A549 (cell line): ENCODE results near the gene ADGRG2. TPM values are rescaled to one million over a fixed set of nuclear protein-coding genes. Genes with fewer than 3 reads are reported as not detected.

Experiments used
- ATAC-seq, 2 experiments: fragments of 200-7000 bp in 1 of 2; fragments of >200 bp in 1 of 2; cut with Nextera tagmentation in 1 of 2; cut with Tn5 transposase in 1 of 2; 3 replicates each; pipeline versions ENCODE4 v1.8.0 to v1.9.1; 2018 to 2020; ENCODE audit warnings: mild to moderate bottlenecking in 1 of 2, moderate library complexity in 1 of 2
- CTCF ChIA-PET: fragments of 300-600 bp; sonication (Branson Sonifier 250); formaldehyde crosslinking; extraction: SDS; loops from one replicate; lab custom pipeline; 2021; ENCODE audit warnings: antibody characterized with exemption, inconsistent platforms; lab: Yijun Ruan, JAX
- POLR2A ChIA-PET: fragments of 350-600 bp; formaldehyde crosslinking; extraction: SDS; loops from one replicate; lab custom pipeline; 2021; ENCODE audit warnings: antibody characterized with exemption, inconsistent platforms; lab: Yijun Ruan, JAX
- DNase-seq, 2 experiments: peaks; one replicate each; pipeline versions ENCODE4 v3.0.0 to v3.0.0-alpha.2; 2011 to 2016; ENCODE audit warnings: low read depth in 1 of 2, low spot score in 1 of 2
- FAIRE-seq: peaks from 2 replicates; lab custom pipeline; 2011; peaks lifted over from hg19 to GRCh38; lab: Jason Lieb, UNC
- H3K27ac ChIP-seq, 2 experiments: fragments of >200 bp; sonication (Bioruptor Twin); formaldehyde crosslinking; 3 replicates each; pipeline ENCODE4 v1.5.1; 2016 to 2017
- H3K4me1 ChIP-seq: fragments of >200 bp; sonication (Bioruptor Twin); formaldehyde crosslinking; 3 replicates; pipeline ENCODE4 v1.6.1; 2016
- H3K4me2 ChIP-seq: fragments of >200 bp; sonication (Bioruptor Twin); formaldehyde crosslinking; 3 replicates; pipeline ENCODE4 v1.6.1; 2016
- H3K4me3 ChIP-seq: fragments of >200 bp; sonication (Bioruptor Twin); formaldehyde crosslinking; 3 replicates; pipeline ENCODE4 v1.5.1; 2016
- H3K9me3 ChIP-seq: fragments of >200 bp; sonication (Bioruptor Twin); formaldehyde crosslinking; 3 replicates; pipeline ENCODE4 v1.6.1; 2016
- BCL3 ChIP-seq: fragments of >200 bp; sonication (Bioruptor Twin); formaldehyde crosslinking; IDR thresholded peaks from 3 replicates; pipeline ENCODE4 v1.6.1; 2016
- EHF ChIP-seq: fragments of 250-450 bp; sonication (Bioruptor Pico); IDR thresholded peaks from 2 replicates; pipeline ENCODE4 v1.5.0; 2020; ENCODE audit warnings: mild to moderate bottlenecking
- EHMT2 ChIP-seq: fragments of 200-600 bp; sonication (generic); IDR thresholded peaks from 2 replicates; pipeline ENCODE4 v1.6.1; 2016; ENCODE audit warnings: antibody characterized with exemption, low read depth, mild to moderate bottlenecking, moderate library complexity
- ESRRA ChIP-seq: fragments of 150-350 bp; IDR thresholded peaks from 2 replicates; pipeline ENCODE4 v1.6.1; 2014; ENCODE audit warnings: mild to moderate bottlenecking, low read length, borderline replicate concordance
- FOSB ChIP-seq: fragments of 250-450 bp; sonication (Bioruptor Pico); IDR thresholded peaks from 2 replicates; pipeline ENCODE4 v1.5.0; 2020; ENCODE audit warnings: mild to moderate bottlenecking, moderate library complexity
- HES2 ChIP-seq: fragments of >200 bp; sonication (Bioruptor Twin); formaldehyde crosslinking; IDR thresholded peaks from 2 replicates; pipeline ENCODE4 v1.6.1; 2016
- HEYL ChIP-seq: fragments of 250-450 bp; sonication (Bioruptor Pico); IDR thresholded peaks from 2 replicates; pipeline ENCODE4 v1.8.0; 2021; ENCODE audit warnings: mild to moderate bottlenecking, moderate library complexity
- HOXA7 ChIP-seq: fragments of 250-450 bp; sonication (Bioruptor Pico); IDR thresholded peaks from 2 replicates; pipeline ENCODE4 v1.5.0; 2020; ENCODE audit warnings: mild to moderate bottlenecking, moderate library complexity
- HOXB13 ChIP-seq: fragments of 250-450 bp; sonication (Bioruptor Pico); IDR thresholded peaks from 2 replicates; pipeline ENCODE4 v1.5.0; 2020; ENCODE audit warnings: low read depth, mild to moderate bottlenecking, moderate library complexity
- HOXB5 ChIP-seq: fragments of 250-450 bp; sonication (Bioruptor Pico); IDR thresholded peaks from 2 replicates; pipeline ENCODE4 v1.5.0; 2020; ENCODE audit warnings: mild to moderate bottlenecking, moderate library complexity
- MAX ChIP-seq: IDR thresholded peaks from 2 replicates; pipeline ENCODE4 v1.6.1; 2012
- NPAS2 ChIP-seq: fragments of 250-450 bp; sonication (Bioruptor Pico); IDR thresholded peaks from 2 replicates; pipeline ENCODE4 v1.8.0; 2022; ENCODE audit warnings: mild to moderate bottlenecking, moderate library complexity, borderline replicate concordance
- PBX3 ChIP-seq: IDR thresholded peaks from 2 replicates; pipeline ENCODE4 v1.6.1; 2012
- RAD21 ChIP-seq, 2 experiments: fragments of >200 bp in 1 of 2; sonication (Bioruptor Twin) in 1 of 2; formaldehyde crosslinking in 1 of 2; IDR thresholded peaks in 1 of 2; conservative IDR thresholded peaks in 1 of 2; 2 replicates in 1 of 2; 3 replicates in 1 of 2; pipeline ENCODE4 v1.6.1; 2012 to 2018; ENCODE audit warnings: inconsistent platforms in 1 of 2
- RCOR1 ChIP-seq: fragments of 150-350 bp; IDR thresholded peaks from 2 replicates; pipeline ENCODE4 v1.6.1; 2014; ENCODE audit warnings: antibody characterized with exemption, low read length, low read depth
- TP53 ChIP-seq: fragments of 250-450 bp; sonication (Bioruptor Pico); IDR thresholded peaks from 2 replicates; pipeline ENCODE4 v1.5.0; 2021; ENCODE audit warnings: mild to moderate bottlenecking, moderate library complexity
- ZNF302 ChIP-seq: fragments of 250-450 bp; sonication (Bioruptor Pico); IDR thresholded peaks from 2 replicates; pipeline ENCODE4 v1.9.0; 2021; ENCODE audit warnings: inconsistent platforms, mild to moderate bottlenecking, moderate library complexity
- ZSCAN20 ChIP-seq: fragments of 250-450 bp; sonication (Bioruptor Pico); IDR thresholded peaks from 2 replicates; pipeline ENCODE4 v1.8.0; 2022; ENCODE audit warnings: mild to moderate bottlenecking, moderate library complexity
- WGBS: methylation state at CpG from one replicate; pipeline ENCODE4 v1.1.6; 2017; ENCODE audit errors: missing lambda C conversion rate; 5-methylcytosine and 5-hydroxymethylcytosine counted together
- polyA plus RNA-seq, 4 experiments: library from polyadenylated mRNA; depleted of rRNA in 3 of 4; stranded (reverse); fragments of >200 nt; fragmentation: RNase III in 1 of 4; extraction: RNeasy Plus Mini Kit Qiagen cat#74134 plus additional on column Dnase treatment in 1 of 4; gene quantifications; 2 replicates in 3 of 4; 3 replicates in 1 of 4; pipeline ENCODE4 v1.2.3, GENCODE V29; 2011 to 2017

ADGRG2 gene
- polyA plus RNA-seq, 2 of the 4 experiments (the other 2 are of a cell fraction): 5.2 to 10.3 TPM

GRCh38 chrX:18946611-18947010, 175.7 kb downstream of the ADGRG2 start:
- FAIRE-seq (no peak), ATAC-seq (no peak)

GRCh38 chrX:18946157-18946556, 176.1 kb downstream of the ADGRG2 start:
- DNase-seq (no peak), ATAC-seq (no peak), FAIRE-seq (peak; percentile 18)
- 100% methylated on average over 4 of the region's 6 CpGs for WGBS
- H3K27ac ChIP-seq: no peak overlapping the region
- TF ChIP-seq RAD21 (conservative IDR thresholded peaks at IDR 0.05 in 1 of 2, IDR thresholded peaks at IDR 0.05 in 1 of 2): no peak
- no peaks in the 10 kb centered on the region for H3K9me3 ChIP-seq
- no peaks in the 10 kb centered on the region for H3K4me1 ChIP-seq
- POLR2A ChIA-PET: no interaction called here
- no peak overlapping the region for H3K4me3 ChIP-seq
- CTCF ChIA-PET: interaction anchor here (1.3 to 1.7 kb wide), 2 partner anchors 15 to 176 kb away, joined by 3 to 5 read pairs; partner anchors contain the start of gene ADGRG2
- H3K4me2 ChIP-seq: no peak overlapping the region

More at GRCh38 chrX:18946611-18947010, 175.7 kb downstream of the ADGRG2 start:
- DNase-seq: no peak
- Histone ChIP-seq H3K4me2 (no peak overlapping the region), H3K4me1 (no peaks in the 10 kb centered on the region), H3K4me3 (no peak overlapping the region), H3K9me3 (no peaks in the 10 kb centered on the region), H3K27ac (no peak overlapping the region)
- CTCF ChIA-PET: interaction anchor here (1.3 to 1.7 kb wide), 2 partner anchors 15 to 175 kb away, joined by 3 to 5 read pairs; partner anchors contain the start of gene ADGRG2
- 93% methylated on average over 3 of the region's 4 CpGs for WGBS
- TF ChIP-seq HOXB5 (no peak), ESRRA (no peak), TP53 (CRISPR knock-in tag) (no peak), PBX3 (no peak)
- POLR2A ChIA-PET: no interaction called here

- ChIA-PET CTCF (no interaction called here), POLR2A (no interaction called here)
- Histone ChIP-seq H3K4me1 (no peaks in the 10 kb centered on the region), H3K9me3 (no peaks in the 10 kb centered on the region), H3K4me3 (no peak overlapping the region), H3K4me2 (no peak overlapping the region), H3K27ac (no peak overlapping the region)
- TF ChIP-seq FOSB (CRISPR knock-in tag): no peak
- no peak for TF ChIP-seq RCOR1
- TF ChIP-seq ZNF302 (CRISPR knock-in tag): no peak
- no peak for TF ChIP-seq HOXA7 (CRISPR knock-in tag)
- no peak for TF ChIP-seq ZSCAN20 (CRISPR knock-in tag)
- TF ChIP-seq HOXB13 (CRISPR knock-in tag): no peak
- no peak for TF ChIP-seq HES2
- TF ChIP-seq BCL3: no peak
- TF ChIP-seq TP53 (CRISPR knock-in tag): no peak
- TF ChIP-seq MAX: no peak
- TF ChIP-seq EHF (CRISPR knock-in tag): no peak
- TF ChIP-seq ESRRA: no peak
- TF ChIP-seq NPAS2: no peak
- no peak for TF ChIP-seq EHMT2
- TF ChIP-seq PBX3: no peak
- TF ChIP-seq HEYL (CRISPR knock-in tag): no peak
- WGBS: 93% methylated on average over 2 of the region's 2 CpGs
- no peak for DNase-seq
- FAIRE-seq: peak; percentile 72
- no peak for ATAC-seq
Measured at GRCh38 chrX:18945483-18945882, 176.8 kb downstream of the ADGRG2 start.
